Immature natural killer cell (primary cell): Measurements from ENCODE around the gene ANO1. TPM values are rescaled to one million over a fixed set of nuclear protein-coding genes. Genes with fewer than 3 reads are reported as not detected.

Source experiments
- DNase-seq, 3 donors: peaks; one replicate each; pipeline ENCODE4 v3.0.0; 2022; ENCODE audit warnings: mixed read lengths in 1 of 3
- H3K27ac Mint-ChIP-seq, 6 donors: one replicate each; pipeline ENCODE4 v1.8.0; 2020; ENCODE audit warnings: mixed read lengths in 6 of 6, mild to moderate bottlenecking in 5 of 6, inconsistent platforms in 4 of 6, moderate library complexity in 3 of 6
- H3K27me3 Mint-ChIP-seq, 3 donors: one replicate each; pipeline ENCODE4 v1.8.0; 2020 to 2021; ENCODE audit warnings: low read depth in 3 of 3, mild to moderate bottlenecking in 3 of 3, mixed read lengths in 3 of 3, moderate library complexity in 3 of 3, inconsistent platforms in 1 of 3
- H3K36me3 Mint-ChIP-seq, 3 donors: one replicate each; pipeline ENCODE4 v1.8.0; 2020; ENCODE audit warnings: mixed read lengths in 3 of 3, inconsistent platforms in 2 of 3, mild to moderate bottlenecking in 2 of 3
- H3K4me1 Mint-ChIP-seq, 2 donors: one replicate each; pipeline ENCODE4 v1.8.0; 2020; ENCODE audit warnings: inconsistent platforms in 2 of 2, mild to moderate bottlenecking in 2 of 2, mixed read lengths in 2 of 2, moderate library complexity in 1 of 2
- H3K4me3 Mint-ChIP-seq, 5 donors: one replicate each; pipeline ENCODE4 v1.8.0; 2020; ENCODE audit warnings: mild to moderate bottlenecking in 5 of 5, mixed read lengths in 5 of 5, inconsistent platforms in 3 of 5, moderate library complexity in 3 of 5
- H3K9me3 Mint-ChIP-seq, 6 donors: one replicate each; pipeline ENCODE4 v1.8.0; 2020; ENCODE audit warnings: mild to moderate bottlenecking in 6 of 6, mixed read lengths in 6 of 6, inconsistent platforms in 4 of 6, moderate library complexity in 3 of 6
- polyA plus RNA-seq, 3 donors: library from polyadenylated mRNA; unstranded; fragments of 300-500 nt; fragmentation: Illumina TruSeq; gene quantifications; one replicate each; pipeline ENCODE4 v1.2.3, GENCODE V29; 2021

ANO1 gene
- polyA plus RNA-seq, 3 donors from 2014 or later = not detected

- no peak for DNase-seq
- H3K4me3 Mint-ChIP-seq = no peak overlapping the region
- no peaks in the 10 kb centered on the region for H3K4me1 Mint-ChIP-seq
- H3K36me3 Mint-ChIP-seq = no peaks in the 10 kb centered on the region
- H3K27me3 Mint-ChIP-seq = peaks cover 4 to 13% (median 6%) of the 10 kb centered on the region in 3 donors
- no peak overlapping the region for H3K27ac Mint-ChIP-seq
- H3K9me3 Mint-ChIP-seq = no peaks in the 10 kb centered on the region
Measured at GRCh38 chr11:70140711-70141485, 62.8 kb downstream of the ANO1 start.

GRCh38 chr11:70141486-70142220, 63.5 kb downstream of the ANO1 start:
- Mint-ChIP-seq H3K27me3 (peaks cover 4 to 19% (median 6%) of the 10 kb centered on the region in 3 donors), H3K27ac (no peak overlapping the region), H3K36me3 (no peaks in the 10 kb centered on the region), H3K9me3 (no peaks in the 10 kb centered on the region), H3K4me1 (no peaks in the 10 kb centered on the region), H3K4me3 (no peak overlapping the region)
- DNase-seq = no peak

- no peak overlapping the region for H3K4me3 Mint-ChIP-seq
- H3K27ac Mint-ChIP-seq = no peak overlapping the region
- peaks cover 4 to 19% (median 6%) of the 10 kb centered on the region in 3 donors for H3K27me3 Mint-ChIP-seq
- no peak for DNase-seq
- H3K9me3 Mint-ChIP-seq = no peaks in the 10 kb centered on the region
- H3K4me1 Mint-ChIP-seq = no peaks in the 10 kb centered on the region
- no peaks in the 10 kb centered on the region for H3K36me3 Mint-ChIP-seq
Measured at GRCh38 chr11:70142221-70142875, 64.2 kb downstream of the ANO1 start.

GRCh38 chr11:70144262-70144661, 66.1 kb downstream of the ANO1 start:
- H3K9me3 Mint-ChIP-seq = no peaks in the 10 kb centered on the region
- no peak for DNase-seq
- H3K4me1 Mint-ChIP-seq = no peaks in the 10 kb centered on the region
- H3K36me3 Mint-ChIP-seq = no peaks in the 10 kb centered on the region
- peaks cover 4 to 19% (median 8%) of the 10 kb centered on the region in 3 donors for H3K27me3 Mint-ChIP-seq
- no peak overlapping the region for H3K4me3 Mint-ChIP-seq
- no peak overlapping the region for H3K27ac Mint-ChIP-seq

- peaks cover 2 to 19% (median 8%) of the 10 kb centered on the region in 3 donors for H3K27me3 Mint-ChIP-seq
- H3K9me3 Mint-ChIP-seq = no peaks in the 10 kb centered on the region
- H3K4me3 Mint-ChIP-seq = no peak overlapping the region
- no peaks in the 10 kb centered on the region for H3K4me1 Mint-ChIP-seq
- H3K36me3 Mint-ChIP-seq = no peaks in the 10 kb centered on the region
- no peak overlapping the region for H3K27ac Mint-ChIP-seq
- DNase-seq = no peak
Measured at GRCh38 chr11:70145071-70145470, 67.0 kb downstream of the ANO1 start.

GRCh38 chr11:70145841-70146240, 67.7 kb downstream of the ANO1 start:
- Mint-ChIP-seq H3K4me3 (no peak overlapping the region), H3K36me3 (no peaks in the 10 kb centered on the region), H3K27me3 (peaks cover 2 to 19% (median 9%) of the 10 kb centered on the region in 3 donors), H3K9me3 (no peaks in the 10 kb centered on the region), H3K27ac (no peak overlapping the region), H3K4me1 (no peaks in the 10 kb centered on the region)
- DNase-seq = no peak

- no peak overlapping the region for H3K27ac Mint-ChIP-seq
- H3K27me3 Mint-ChIP-seq = peaks cover 2 to 16% (median 6%) of the 10 kb centered on the region in 3 donors
Measured at GRCh38 chr11:70146299-70146698, 68.2 kb downstream of the ANO1 start.

GRCh38 chr11:70146895-70147520, 68.9 kb downstream of the ANO1 start:
- Mint-ChIP-seq H3K27me3 (peaks cover 2 to 9% (median 6%) of the 10 kb centered on the region in 3 donors), H3K4me1 (no peaks in the 10 kb centered on the region), H3K27ac (no peak overlapping the region), H3K36me3 (no peaks in the 10 kb centered on the region), H3K9me3 (no peaks in the 10 kb centered on the region), H3K4me3 (no peak overlapping the region)
- no peak for DNase-seq

More at GRCh38 chr11:70146299-70146698, 68.2 kb downstream of the ANO1 start:
- Mint-ChIP-seq H3K4me1 (no peaks in the 10 kb centered on the region), H3K4me3 (no peak overlapping the region), H3K36me3 (no peaks in the 10 kb centered on the region), H3K9me3 (no peaks in the 10 kb centered on the region)
- no peak for DNase-seq

GRCh38 chr11:70147668-70148067, 69.6 kb downstream of the ANO1 start:
- Mint-ChIP-seq H3K9me3 (no peaks in the 10 kb centered on the region), H3K36me3 (no peaks in the 10 kb centered on the region), H3K27ac (no peak overlapping the region), H3K4me1 (no peaks in the 10 kb centered on the region), H3K27me3 (peaks cover 2 to 8% (median 5%) of the 10 kb centered on the region in 3 donors), H3K4me3 (no peak overlapping the region)
- DNase-seq = no peak

- Mint-ChIP-seq H3K36me3 (no peaks in the 10 kb centered on the region), H3K27ac (no peak overlapping the region), H3K4me3 (no peak overlapping the region), H3K9me3 (no peaks in the 10 kb centered on the region), H3K27me3 (peaks cover 0 to 5% (median 5%) of the 10 kb centered on the region in 3 donors), H3K4me1 (no peaks in the 10 kb centered on the region)
- DNase-seq = no peak
Measured at GRCh38 chr11:70151671-70152070, 73.6 kb downstream of the ANO1 start.

GRCh38 chr11:70153133-70153727, 75.1 kb downstream of the ANO1 start:
- H3K36me3 Mint-ChIP-seq = no peaks in the 10 kb centered on the region
- H3K4me3 Mint-ChIP-seq = no peak overlapping the region
- H3K27ac Mint-ChIP-seq = no peak overlapping the region
- DNase-seq = no peak
- H3K4me1 Mint-ChIP-seq = no peaks in the 10 kb centered on the region
- H3K9me3 Mint-ChIP-seq = no peaks in the 10 kb centered on the region
- H3K27me3 Mint-ChIP-seq = peaks cover 0 to 6% (median 5%) of the 10 kb centered on the region in 3 donors

- no peaks in the 10 kb centered on the region for H3K4me1 Mint-ChIP-seq
- H3K9me3 Mint-ChIP-seq = no peaks in the 10 kb centered on the region
- H3K4me3 Mint-ChIP-seq = no peak overlapping the region
- H3K27ac Mint-ChIP-seq = no peak overlapping the region
- H3K27me3 Mint-ChIP-seq = peaks cover 0 to 6% (median 3%) of the 10 kb centered on the region in 3 donors
- no peak for DNase-seq
- no peaks in the 10 kb centered on the region for H3K36me3 Mint-ChIP-seq
Measured at GRCh38 chr11:70155386-70155785, 77.3 kb downstream of the ANO1 start.

- Mint-ChIP-seq H3K27ac (no peak overlapping the region), H3K36me3 (no peaks in the 10 kb centered on the region), H3K9me3 (no peaks in the 10 kb centered on the region), H3K4me3 (no peak overlapping the region), H3K4me1 (no peaks in the 10 kb centered on the region), H3K27me3 (peaks cover 0 to 6% (median 2%) of the 10 kb centered on the region in 3 donors)
- no peak for DNase-seq
Measured at GRCh38 chr11:70156291-70157037, 78.3 kb downstream of the ANO1 start.
